Measurements from ENCODE around the gene PTPRN2.
A peak's percentile ranks its signal among the peaks of the same experiment; 100 is the strongest.
"Not testable (repeated sequence)": the region's sequence is repeated elsewhere in the genome, so short reads cannot be mapped to it uniquely, and the experiment has no call there.

PTPRN2 gene

GRCh38 chr7:157565981-157566630 is 1021.5 kb downstream of the PTPRN2 start:
- DNase-seq: no peak

GRCh38 chr7:157565201-157565626 is 1022.4 kb downstream of the PTPRN2 start:
- DNase-seq: no peak

GRCh38 chr7:157564517-157565177 is 1023.0 kb downstream of the PTPRN2 start:
- peak in 1 of 4 experiments; percentile 4 for DNase-seq

- DNase-seq: not testable (repeated sequence)
These were observed 1024.0 kb downstream of the PTPRN2 start for GRCh38 chr7:157563467-157564135.

- DNase-seq: not testable (repeated sequence)
These were observed 1024.9 kb downstream of the PTPRN2 start for GRCh38 chr7:157562522-157563398.

GRCh38 chr7:157561816-157562410 is 1025.7 kb downstream of the PTPRN2 start:
- DNase-seq: no peak

GRCh38 chr7:157561523-157561785 is 1026.2 kb downstream of the PTPRN2 start:
- DNase-seq: no peak

GRCh38 chr7:157560710-157561522 is 1026.7 kb downstream of the PTPRN2 start:
- DNase-seq: no peak

GRCh38 chr7:157560258-157560654 is 1027.4 kb downstream of the PTPRN2 start:
- DNase-seq: no peak

- DNase-seq: no peak
These were observed 1027.9 kb downstream of the PTPRN2 start for GRCh38 chr7:157559596-157560257.

GRCh38 chr7:157558875-157559595 is 1028.6 kb downstream of the PTPRN2 start:
- DNase-seq: no peak

GRCh38 chr7:157558516-157558874 is 1029.1 kb downstream of the PTPRN2 start:
- DNase-seq: no peak

- DNase-seq: no peak
These were observed 1029.6 kb downstream of the PTPRN2 start for GRCh38 chr7:157558061-157558460.

GRCh38 chr7:157557263-157557662 is 1030.4 kb downstream of the PTPRN2 start:
- no peak for DNase-seq

GRCh38 chr7:157556642-157556944 is 1031.0 kb downstream of the PTPRN2 start:
- DNase-seq: no peak

GRCh38 chr7:157555944-157556641 is 1031.5 kb downstream of the PTPRN2 start:
- no peak for DNase-seq

- no peak for DNase-seq
These were observed 1032.3 kb downstream of the PTPRN2 start for GRCh38 chr7:157555313-157555712.

- no peak for DNase-seq
These were observed 1033.0 kb downstream of the PTPRN2 start for GRCh38 chr7:157554393-157555238.

- DNase-seq: no peak
These were observed 1034.4 kb downstream of the PTPRN2 start for GRCh38 chr7:157553256-157553655.

Measured in suppressor macrophage (primary cell).